Endothelial cell of umbilical vein (primary cell): Measurements from ENCODE around the gene NME7.

Experiments used
- EZH2 ChIP-seq: IDR thresholded peaks from 2 replicates; pipeline ENCODE4 v1.6.1; 2012; ENCODE audit warnings: borderline replicate concordance, low read depth, mild to moderate bottlenecking, moderate library complexity, low read length, inconsistent platforms; ENCODE audit not compliant: severe bottlenecking
- GATA2 ChIP-seq: IDR thresholded peaks from 2 replicates; pipeline ENCODE4 v1.7.0; 2011; ENCODE audit warnings: low read depth, mild to moderate bottlenecking, moderate library complexity, mixed read lengths, low read length; ENCODE audit not compliant: insufficient read length, insufficient read depth
- JUN ChIP-seq: IDR thresholded peaks from 2 replicates; pipeline ENCODE4 v1.6.1; 2011; ENCODE audit warnings: borderline replicate concordance, low read depth; ENCODE audit not compliant: insufficient read length, insufficient read depth
- MYC ChIP-seq: IDR thresholded peaks from one replicate; pipeline ENCODE4 v1.6.1; 2011; ENCODE audit warnings: mild to moderate bottlenecking, low read depth, low read length
- POLR2A ChIP-seq: IDR thresholded peaks from 2 replicates; pipeline ENCODE4 v1.6.1; 2012; ENCODE audit warnings: low read depth, mild to moderate bottlenecking, control low read depth, low read length
- POLR2AphosphoS5 ChIP-seq: IDR thresholded peaks from 2 replicates; pipeline ENCODE4 v1.6.1; 2012; ENCODE audit warnings: low read depth, mild to moderate bottlenecking, control low read depth, low read length, moderate library complexity; ENCODE audit not compliant: insufficient read depth
- TF ChIP-seq, protein P1 (sequence below), 2 donors: IDR thresholded peaks; 1 replicate in 1 of 2; 2 replicates in 1 of 2; pipeline ENCODE4 v1.5.1; 2011; ENCODE audit warnings: low read length in 2 of 2, mild to moderate bottlenecking in 2 of 2, moderate library complexity in 2 of 2, control low read depth in 1 of 2, inconsistent platforms in 1 of 2, low read depth in 1 of 2; ENCODE audit not compliant: insufficient read depth in 1 of 2; ENCODE audit errors: extremely low read depth in 1 of 2

DNA sequence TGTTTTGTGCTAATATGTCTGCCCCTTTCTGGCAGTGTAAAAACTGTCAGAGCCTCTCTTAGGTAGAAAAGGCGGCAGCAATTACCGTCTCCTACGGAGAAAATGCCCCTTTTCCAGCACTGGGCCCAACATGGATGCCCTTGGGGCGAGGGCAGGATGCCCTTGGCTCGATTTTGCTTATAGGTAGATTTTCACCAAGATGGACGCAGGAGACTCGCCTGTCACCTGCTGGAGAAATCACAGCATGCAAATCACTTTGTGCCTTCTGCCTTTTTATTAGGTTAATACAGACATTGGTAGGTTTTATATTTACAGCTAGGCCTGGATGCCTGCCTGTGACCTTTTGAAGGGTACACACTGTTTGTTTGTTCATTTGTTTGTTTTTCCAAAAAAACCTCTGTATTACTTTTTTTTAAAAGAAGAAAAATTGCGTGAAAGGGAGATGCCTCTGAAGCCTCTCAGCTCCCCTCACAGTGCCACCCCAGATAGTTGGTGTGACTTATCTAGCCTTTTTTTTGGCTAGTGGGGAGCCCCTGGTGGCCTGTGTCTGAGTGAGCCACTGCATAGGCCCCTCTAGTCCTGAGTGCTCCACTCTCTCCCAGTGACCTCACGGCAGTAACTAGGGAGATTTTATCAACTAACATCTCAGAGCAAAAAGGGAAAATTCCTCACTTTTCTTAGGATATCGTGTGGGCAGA lies 258.6 kb downstream of the NME7 start:
- TF ChIP-seq, protein P1, sequence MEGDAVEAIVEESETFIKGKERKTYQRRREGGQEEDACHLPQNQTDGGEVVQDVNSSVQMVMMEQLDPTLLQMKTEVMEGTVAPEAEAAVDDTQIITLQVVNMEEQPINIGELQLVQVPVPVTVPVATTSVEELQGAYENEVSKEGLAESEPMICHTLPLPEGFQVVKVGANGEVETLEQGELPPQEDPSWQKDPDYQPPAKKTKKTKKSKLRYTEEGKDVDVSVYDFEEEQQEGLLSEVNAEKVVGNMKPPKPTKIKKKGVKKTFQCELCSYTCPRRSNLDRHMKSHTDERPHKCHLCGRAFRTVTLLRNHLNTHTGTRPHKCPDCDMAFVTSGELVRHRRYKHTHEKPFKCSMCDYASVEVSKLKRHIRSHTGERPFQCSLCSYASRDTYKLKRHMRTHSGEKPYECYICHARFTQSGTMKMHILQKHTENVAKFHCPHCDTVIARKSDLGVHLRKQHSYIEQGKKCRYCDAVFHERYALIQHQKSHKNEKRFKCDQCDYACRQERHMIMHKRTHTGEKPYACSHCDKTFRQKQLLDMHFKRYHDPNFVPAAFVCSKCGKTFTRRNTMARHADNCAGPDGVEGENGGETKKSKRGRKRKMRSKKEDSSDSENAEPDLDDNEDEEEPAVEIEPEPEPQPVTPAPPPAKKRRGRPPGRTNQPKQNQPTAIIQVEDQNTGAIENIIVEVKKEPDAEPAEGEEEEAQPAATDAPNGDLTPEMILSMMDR (IDR thresholded peaks at IDR 0.05; ENCODE audit: extremely low read depth in 1 of 2, insufficient read depth in 1 of 2, low read depth in 1 of 2, low read length in 2 of 2) = peak in 1 of 2 donors; percentile 20
- no peak for TF ChIP-seq POLR2A
- TF ChIP-seq EZH2 = no peak
- TF ChIP-seq GATA2 = peak; percentile 22
- no peak for TF ChIP-seq POLR2AphosphoS5
- TF ChIP-seq JUN = no peak
- TF ChIP-seq MYC = no peak
